ENCODE measurements around the gene ATR. TPM values are rescaled to one million over a fixed set of nuclear protein-coding genes. Genes with fewer than 3 reads are reported as not detected.

ATR gene
- polyA plus RNA-seq, 1 donor (not counting 4 experiments of a cell fraction or from before 2014, with no cell fraction given), result 30.8 TPM

- FAIRE-seq (no peak), DNase-seq (ENCODE audit: low read depth, low spot score) (no peak)
- H3K9me3 ChIP-seq (ENCODE audit: control insufficient read depth, low read depth, low read length), result no peaks in the 10 kb centered on the region
- H3K4me2 ChIP-seq (ENCODE audit: control insufficient read depth, extremely low read depth, insufficient read depth, low read depth, low read length), result no peak overlapping the region
- no peaks in the 10 kb centered on the region for H3K4me1 ChIP-seq (ENCODE audit: control insufficient read depth, extremely low read depth, insufficient read depth, low read length)
- H3K79me2 ChIP-seq (ENCODE audit: control insufficient read depth, insufficient read depth, low read length), result no peaks in the 10 kb centered on the region
- no peak overlapping the region for H3K9ac ChIP-seq (ENCODE audit: control insufficient read depth, extremely low read depth, insufficient read depth, low read length)
- no peaks in the 10 kb centered on the region for H3K9me1 ChIP-seq (ENCODE audit: control insufficient read depth, extremely low read depth, insufficient read depth, low read length)
- H3K36me3 ChIP-seq (ENCODE audit: control insufficient read depth in 2 of 2, extremely low read depth in 1 of 2, insufficient read depth in 2 of 2, low read length in 2 of 2), result peaks cover 7 to 10% of the 10 kb centered on the region in 2 experiments
- H3K4me3 ChIP-seq (ENCODE audit: control insufficient read depth in 2 of 3, extremely low read depth in 1 of 3, insufficient read depth in 2 of 3, low read depth in 1 of 3, low read length in 3 of 3), result no peak overlapping the region
- no peak overlapping the region for H3K27ac ChIP-seq (ENCODE audit: control insufficient read depth, insufficient read depth, low read length)
- no peak overlapping the region for H2AFZ ChIP-seq (ENCODE audit: control insufficient read depth, low read length)
- no peaks in the 10 kb centered on the region for H4K20me1 ChIP-seq (ENCODE audit: control insufficient read depth, extremely low read depth, insufficient read depth, low read length)
- dilution Hi-C loops (cut with MboI; ENCODE audit: extremely low pct_ligation_motif_present, low sequenced_read_pairs), result no loop called here
- no peak for TF ChIP-seq EZH2 (IDR thresholded peaks at IDR 0.05; ENCODE audit: low read length)
- TF ChIP-seq CTCF (optimal IDR thresholded peaks at IDR 0.05 in 1 of 3, IDR thresholded peaks at IDR 0.05 in 1 of 3, conservative IDR thresholded peaks at IDR 0.05 in 1 of 3; ENCODE audit: extremely low read depth in 1 of 3, insufficient read depth in 2 of 3, low read length in 3 of 3), result no peak
- H3K27me3 ChIP-seq (ENCODE audit: control insufficient read depth, extremely low read depth, insufficient read depth, low read length), result no peaks in the 10 kb centered on the region
Measured at GRCh38 chr3:142543307-142543706, 35.2 kb downstream of the ATR start.

- FAIRE-seq, result no peak
- peaks cover 7 to 8% of the 10 kb centered on the region in 2 experiments for H3K36me3 ChIP-seq (ENCODE audit: control insufficient read depth in 2 of 2, extremely low read depth in 1 of 2, insufficient read depth in 2 of 2, low read length in 2 of 2)
- TF ChIP-seq CTCF (optimal IDR thresholded peaks at IDR 0.05 in 1 of 3, IDR thresholded peaks at IDR 0.05 in 1 of 3, conservative IDR thresholded peaks at IDR 0.05 in 1 of 3; ENCODE audit: extremely low read depth in 1 of 3, insufficient read depth in 2 of 3, low read length in 3 of 3), result no peak
- TF ChIP-seq EZH2 (IDR thresholded peaks at IDR 0.05; ENCODE audit: low read length), result no peak
- H3K27ac ChIP-seq (ENCODE audit: control insufficient read depth, insufficient read depth, low read length), result no peak overlapping the region
- no peak overlapping the region for H3K9ac ChIP-seq (ENCODE audit: control insufficient read depth, extremely low read depth, insufficient read depth, low read length)
- no peak for DNase-seq (ENCODE audit: low read depth, low spot score)
- dilution Hi-C loops (cut with MboI; ENCODE audit: extremely low pct_ligation_motif_present, low sequenced_read_pairs), result no loop called here
- no peaks in the 10 kb centered on the region for H3K27me3 ChIP-seq (ENCODE audit: control insufficient read depth, extremely low read depth, insufficient read depth, low read length)
- H3K4me1 ChIP-seq (ENCODE audit: control insufficient read depth, extremely low read depth, insufficient read depth, low read length), result no peaks in the 10 kb centered on the region
- H3K9me1 ChIP-seq (ENCODE audit: control insufficient read depth, extremely low read depth, insufficient read depth, low read length), result no peaks in the 10 kb centered on the region
- H3K9me3 ChIP-seq (ENCODE audit: control insufficient read depth, low read depth, low read length), result no peaks in the 10 kb centered on the region
- no peak overlapping the region for H3K4me3 ChIP-seq (ENCODE audit: control insufficient read depth in 2 of 3, extremely low read depth in 1 of 3, insufficient read depth in 2 of 3, low read depth in 1 of 3, low read length in 3 of 3)
- no peaks in the 10 kb centered on the region for H4K20me1 ChIP-seq (ENCODE audit: control insufficient read depth, extremely low read depth, insufficient read depth, low read length)
- H3K79me2 ChIP-seq (ENCODE audit: control insufficient read depth, insufficient read depth, low read length), result no peaks in the 10 kb centered on the region
- no peak overlapping the region for H2AFZ ChIP-seq (ENCODE audit: control insufficient read depth, low read length)
- H3K4me2 ChIP-seq (ENCODE audit: control insufficient read depth, extremely low read depth, insufficient read depth, low read depth, low read length), result no peak overlapping the region
Measured at GRCh38 chr3:142542054-142542453, 36.5 kb downstream of the ATR start.
